ENCODE measurements around the gene PPP1R11.

Gene PPP1R11

DNA sequence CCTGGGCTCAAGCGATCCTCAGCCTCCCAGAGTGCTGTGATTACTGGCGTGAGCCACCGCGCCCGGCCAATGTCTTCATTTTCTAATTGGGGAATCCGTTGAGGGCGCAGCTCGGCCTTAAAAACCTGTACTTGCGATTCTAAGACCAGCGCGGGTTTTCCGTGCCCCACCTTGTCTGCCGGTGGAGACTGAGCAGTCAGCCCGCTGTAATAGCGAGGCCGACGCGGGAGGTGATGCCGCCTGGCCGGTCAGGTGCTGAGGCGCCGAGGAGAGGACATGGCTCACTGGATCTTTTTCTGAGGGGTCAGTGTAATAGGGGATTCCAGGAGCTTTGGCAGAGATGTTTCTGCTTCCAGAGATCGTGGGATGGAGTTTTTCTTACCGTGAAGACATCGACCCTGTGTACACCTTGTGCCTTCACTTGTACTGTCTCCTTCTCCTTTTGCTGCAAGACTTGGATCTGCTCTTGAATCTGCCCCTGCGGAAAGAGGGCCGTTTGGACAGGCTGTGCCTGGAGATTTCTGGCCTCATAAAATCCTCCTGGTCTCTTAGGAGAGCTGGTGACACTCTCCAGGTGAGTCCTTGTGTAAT is 44.4 kb downstream of the PPP1R11 start:
- TF ChIP-seq TAF1 (IDR thresholded peaks at IDR 0.05; ENCODE audit: borderline replicate concordance, insufficient read depth, low read length), result no peak
- no peak for TF ChIP-seq SIN3A (IDR thresholded peaks at IDR 0.05; ENCODE audit: borderline replicate concordance, insufficient read depth, low read length)
- no peak for TF ChIP-seq FOXP2 (optimal IDR thresholded peaks at IDR 0.05; ENCODE audit: borderline replicate concordance, extremely low read depth, extremely low read length, insufficient read depth)
- TF ChIP-seq POLR2AphosphoS5 (IDR thresholded peaks at IDR 0.05; ENCODE audit: low read depth, low read length), result no peak
- no peak for TF ChIP-seq REST (IDR thresholded peaks at IDR 0.05; ENCODE audit: insufficient read depth in 1 of 2, low read depth in 2 of 2, low read length in 2 of 2)

DNA sequence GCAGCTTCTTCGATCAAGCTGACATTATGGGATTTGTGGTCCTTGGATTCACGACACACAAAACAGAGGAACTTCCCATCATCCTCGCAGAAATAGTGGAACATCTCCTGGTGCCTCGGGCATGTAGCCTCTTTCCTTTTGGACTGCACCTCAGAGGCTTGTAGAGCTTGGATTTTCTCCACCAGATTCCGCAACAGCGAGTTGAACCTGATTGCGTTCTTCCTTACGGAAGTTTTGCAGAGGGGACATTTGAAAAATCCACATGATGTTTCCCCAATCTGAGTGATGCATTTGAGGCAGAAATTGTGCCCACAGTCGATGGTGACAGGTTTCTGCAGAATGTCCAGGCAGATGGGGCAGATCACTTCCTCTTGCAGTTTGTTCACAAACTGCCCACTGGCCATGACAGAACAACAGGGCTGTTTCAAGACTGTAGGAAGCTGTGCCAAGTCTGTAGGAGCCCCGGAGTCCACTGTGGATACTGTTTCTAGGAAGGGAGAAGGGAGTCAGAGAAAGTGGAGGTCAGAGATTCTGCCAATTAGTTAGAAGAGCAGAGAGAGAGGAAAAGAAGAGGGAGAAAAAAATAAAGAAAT is 45.5 kb downstream of the PPP1R11 start:
- TF ChIP-seq FOXP2 (optimal IDR thresholded peaks at IDR 0.05; ENCODE audit: borderline replicate concordance, extremely low read depth, extremely low read length, insufficient read depth) (no peak), POLR2AphosphoS5 (IDR thresholded peaks at IDR 0.05; ENCODE audit: low read depth, low read length) (no peak), TAF1 (IDR thresholded peaks at IDR 0.05; ENCODE audit: borderline replicate concordance, insufficient read depth, low read length) (no peak), SIN3A (IDR thresholded peaks at IDR 0.05; ENCODE audit: borderline replicate concordance, insufficient read depth, low read length) (no peak), REST (IDR thresholded peaks at IDR 0.05; ENCODE audit: insufficient read depth in 1 of 2, low read depth in 2 of 2, low read length in 2 of 2) (no peak)

GRCh38 chr6:30113003-30113759 is 46.2 kb downstream of the PPP1R11 start, which contains the start of gene TRIM31:
Gene TRIM31, minus strand, starts transcription at chr6:30113090. Its CDS starts 285 bp downstream, at chr6:30112805.
- no peak for TF ChIP-seq SIN3A (IDR thresholded peaks at IDR 0.05; ENCODE audit: borderline replicate concordance, insufficient read depth, low read length)
- no peak for TF ChIP-seq POLR2AphosphoS5 (IDR thresholded peaks at IDR 0.05; ENCODE audit: low read depth, low read length)
- TF ChIP-seq TAF1 (IDR thresholded peaks at IDR 0.05; ENCODE audit: borderline replicate concordance, insufficient read depth, low read length), result no peak
- TF ChIP-seq FOXP2 (optimal IDR thresholded peaks at IDR 0.05; ENCODE audit: borderline replicate concordance, extremely low read depth, extremely low read length, insufficient read depth), result no peak
- TF ChIP-seq REST (IDR thresholded peaks at IDR 0.05; ENCODE audit: insufficient read depth in 1 of 2, low read depth in 2 of 2, low read length in 2 of 2), result no peak

DNA sequence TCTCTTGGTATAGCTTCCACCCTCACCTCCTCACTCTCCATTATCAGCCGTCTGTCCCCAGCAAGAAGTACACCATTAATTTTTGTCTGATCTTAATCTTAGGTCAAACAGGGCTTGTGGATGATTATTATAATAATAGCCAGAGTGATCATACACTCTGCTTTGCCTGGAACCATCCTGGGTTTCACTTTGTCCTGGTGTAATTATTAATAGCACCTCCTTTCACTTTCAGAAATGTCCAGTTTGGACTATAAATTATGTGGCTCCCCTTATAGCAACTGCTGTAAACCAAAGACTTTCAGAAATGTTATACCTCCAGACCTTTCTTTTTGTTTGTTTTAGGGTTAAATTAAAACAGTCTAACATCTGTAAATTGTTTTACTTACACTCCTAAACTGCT is 46.8 kb downstream of the PPP1R11 start:
- TF ChIP-seq POLR2AphosphoS5 (IDR thresholded peaks at IDR 0.05; ENCODE audit: low read depth, low read length) (no peak), TAF1 (IDR thresholded peaks at IDR 0.05; ENCODE audit: borderline replicate concordance, insufficient read depth, low read length) (no peak), SIN3A (IDR thresholded peaks at IDR 0.05; ENCODE audit: borderline replicate concordance, insufficient read depth, low read length) (no peak), FOXP2 (optimal IDR thresholded peaks at IDR 0.05; ENCODE audit: borderline replicate concordance, extremely low read depth, extremely low read length, insufficient read depth) (no peak), REST (IDR thresholded peaks at IDR 0.05; ENCODE audit: insufficient read depth in 1 of 2, low read depth in 2 of 2, low read length in 2 of 2) (no peak)

Measured in PFSK-1 (cell line).